GM12878 (cell line): ENCODE results near the gene C1orf174.

Experiments used
- CBFB ChIP-seq: IDR thresholded peaks from 2 replicates; pipeline ENCODE4 v1.6.1; 2016; ENCODE audit warnings: antibody characterized with exemption, low read depth
- CHD1 ChIP-seq: IDR thresholded peaks from 2 replicates; pipeline ENCODE4 v1.6.1; 2012; ENCODE audit warnings: low read depth, low read length, improper control_type of control experiment
- CHD4 ChIP-seq: fragments of 200-600 bp; sonication (generic); IDR thresholded peaks from 2 replicates; pipeline ENCODE4 v1.6.1; 2016; ENCODE audit warnings: mild to moderate bottlenecking
- GABPA ChIP-seq: IDR thresholded peaks from 2 replicates; pipeline ENCODE4 v1.6.1; 2014; ENCODE audit warnings: antibody characterized with exemption, low read depth, mild to moderate bottlenecking, inconsistent platforms
- MTA2 ChIP-seq: fragments of 450-650 bp; IDR thresholded peaks from 2 replicates; pipeline ENCODE4 v1.6.1; 2016; ENCODE audit warnings: low read depth, mild to moderate bottlenecking, moderate library complexity
- NRF1 ChIP-seq: conservative IDR thresholded peaks from 2 replicates; pipeline ENCODE4 v1.6.1; 2011; ENCODE audit warnings: mild to moderate bottlenecking, low read depth, low read length, improper control_type of control experiment
- SPI1 ChIP-seq: IDR thresholded peaks from 2 replicates; pipeline ENCODE4 v1.6.1; 2011; ENCODE audit warnings: low read depth, mild to moderate bottlenecking, low read length, moderate library complexity, borderline replicate concordance; ENCODE audit not compliant: insufficient read depth
- SREBF2 ChIP-seq: IDR thresholded peaks from 2 replicates; pipeline ENCODE4 v1.6.1; 2012; ENCODE audit warnings: mild to moderate bottlenecking, low read length
- ZNF274 ChIP-seq: IDR thresholded peaks from one replicate; pipeline ENCODE4 v1.8.0; 2011; ENCODE audit not compliant: insufficient read length, insufficient read depth
- TF ChIP-seq, protein P1 (sequence below), 3 experiments: IDR thresholded peaks in 2 of 3; conservative IDR thresholded peaks in 1 of 3; 2 replicates each; pipeline ENCODE4 v1.5.1; 2011; ENCODE audit warnings: low read depth in 3 of 3, low read length in 3 of 3, mild to moderate bottlenecking in 3 of 3, control low read depth in 2 of 3, moderate library complexity in 2 of 3, inconsistent platforms in 1 of 3, mixed read lengths in 1 of 3; ENCODE audit not compliant: control insufficient read depth in 2 of 3, insufficient read depth in 1 of 3; ENCODE audit errors: extremely low read depth in 1 of 3
- TF ChIP-seq, protein P2 (sequence below): IDR thresholded peaks from 2 replicates; pipeline ENCODE4 v1.6.1; 2011; ENCODE audit warnings: low read depth, low read length, improper control_type of control experiment, borderline replicate concordance
- TF ChIP-seq, protein P3 (sequence below): IDR thresholded peaks from 2 replicates; pipeline ENCODE4 v1.6.1; 2011; ENCODE audit warnings: mild to moderate bottlenecking, low read depth, low read length, moderate library complexity; ENCODE audit not compliant: insufficient replicate concordance
- TF ChIP-seq, protein P4 (sequence below): IDR thresholded peaks from 2 replicates; pipeline ENCODE4 v1.6.1; 2012; ENCODE audit warnings: low read depth, low read length, improper control_type of control experiment

DNA sequence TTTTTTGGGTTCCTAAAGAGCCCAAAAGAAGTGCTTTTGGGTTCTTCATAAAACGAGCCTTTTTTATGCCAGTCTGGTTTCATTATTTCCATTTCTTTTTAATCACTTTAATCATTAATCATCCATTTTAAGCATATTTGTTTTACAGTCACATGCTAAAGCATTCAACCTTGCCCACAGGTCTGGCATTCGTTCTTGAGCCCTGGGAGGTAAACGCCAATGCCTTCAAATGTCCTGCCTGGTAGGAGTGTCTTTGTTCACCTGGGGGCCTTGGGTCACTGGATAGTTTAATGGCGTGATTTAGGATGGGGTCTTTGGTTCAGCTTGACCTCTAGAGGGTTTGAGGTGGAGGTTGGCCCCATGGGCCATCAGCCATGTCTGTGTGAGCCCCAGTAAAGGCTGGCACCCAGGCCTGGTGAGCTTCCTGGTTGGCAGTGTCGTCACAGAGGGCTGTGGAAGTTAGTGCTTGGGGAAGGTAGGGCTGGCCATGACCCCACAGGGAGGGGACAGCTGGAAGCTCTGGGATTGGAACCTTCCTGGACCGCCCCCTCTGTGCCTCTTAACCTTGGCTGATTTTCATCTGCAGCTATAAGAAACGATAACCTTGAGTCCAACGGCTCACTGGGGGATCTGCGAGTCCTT is 20.2 kb downstream of the C1orf174 start:
- TF ChIP-seq, protein P1, sequence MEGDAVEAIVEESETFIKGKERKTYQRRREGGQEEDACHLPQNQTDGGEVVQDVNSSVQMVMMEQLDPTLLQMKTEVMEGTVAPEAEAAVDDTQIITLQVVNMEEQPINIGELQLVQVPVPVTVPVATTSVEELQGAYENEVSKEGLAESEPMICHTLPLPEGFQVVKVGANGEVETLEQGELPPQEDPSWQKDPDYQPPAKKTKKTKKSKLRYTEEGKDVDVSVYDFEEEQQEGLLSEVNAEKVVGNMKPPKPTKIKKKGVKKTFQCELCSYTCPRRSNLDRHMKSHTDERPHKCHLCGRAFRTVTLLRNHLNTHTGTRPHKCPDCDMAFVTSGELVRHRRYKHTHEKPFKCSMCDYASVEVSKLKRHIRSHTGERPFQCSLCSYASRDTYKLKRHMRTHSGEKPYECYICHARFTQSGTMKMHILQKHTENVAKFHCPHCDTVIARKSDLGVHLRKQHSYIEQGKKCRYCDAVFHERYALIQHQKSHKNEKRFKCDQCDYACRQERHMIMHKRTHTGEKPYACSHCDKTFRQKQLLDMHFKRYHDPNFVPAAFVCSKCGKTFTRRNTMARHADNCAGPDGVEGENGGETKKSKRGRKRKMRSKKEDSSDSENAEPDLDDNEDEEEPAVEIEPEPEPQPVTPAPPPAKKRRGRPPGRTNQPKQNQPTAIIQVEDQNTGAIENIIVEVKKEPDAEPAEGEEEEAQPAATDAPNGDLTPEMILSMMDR (IDR thresholded peaks at IDR 0.05 in 2 of 3, conservative IDR thresholded peaks at IDR 0.05 in 1 of 3; ENCODE audit: control insufficient read depth in 2 of 3, extremely low read depth in 1 of 3, insufficient read depth in 1 of 3, low read depth in 3 of 3, low read length in 3 of 3): no peak
- TF ChIP-seq ZNF274: no peak
- no peak for TF ChIP-seq MTA2
- no peak for TF ChIP-seq CHD4
- TF ChIP-seq CBFB: no peak
- TF ChIP-seq NRF1: no peak
- TF ChIP-seq, protein P2, sequence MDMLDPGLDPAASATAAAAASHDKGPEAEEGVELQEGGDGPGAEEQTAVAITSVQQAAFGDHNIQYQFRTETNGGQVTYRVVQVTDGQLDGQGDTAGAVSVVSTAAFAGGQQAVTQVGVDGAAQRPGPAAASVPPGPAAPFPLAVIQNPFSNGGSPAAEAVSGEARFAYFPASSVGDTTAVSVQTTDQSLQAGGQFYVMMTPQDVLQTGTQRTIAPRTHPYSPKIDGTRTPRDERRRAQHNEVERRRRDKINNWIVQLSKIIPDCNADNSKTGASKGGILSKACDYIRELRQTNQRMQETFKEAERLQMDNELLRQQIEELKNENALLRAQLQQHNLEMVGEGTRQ: no peak
- TF ChIP-seq, protein P3, sequence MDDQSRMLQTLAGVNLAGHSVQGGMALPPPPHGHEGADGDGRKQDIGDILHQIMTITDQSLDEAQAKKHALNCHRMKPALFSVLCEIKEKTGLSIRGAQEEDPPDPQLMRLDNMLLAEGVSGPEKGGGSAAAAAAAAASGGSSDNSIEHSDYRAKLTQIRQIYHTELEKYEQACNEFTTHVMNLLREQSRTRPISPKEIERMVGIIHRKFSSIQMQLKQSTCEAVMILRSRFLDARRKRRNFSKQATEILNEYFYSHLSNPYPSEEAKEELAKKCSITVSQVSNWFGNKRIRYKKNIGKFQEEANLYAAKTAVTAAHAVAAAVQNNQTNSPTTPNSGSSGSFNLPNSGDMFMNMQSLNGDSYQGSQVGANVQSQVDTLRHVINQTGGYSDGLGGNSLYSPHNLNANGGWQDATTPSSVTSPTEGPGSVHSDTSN: no peak
- TF ChIP-seq SREBF2: no peak
- no peak for TF ChIP-seq GABPA
- no peak for TF ChIP-seq CHD1
- TF ChIP-seq, protein P4, sequence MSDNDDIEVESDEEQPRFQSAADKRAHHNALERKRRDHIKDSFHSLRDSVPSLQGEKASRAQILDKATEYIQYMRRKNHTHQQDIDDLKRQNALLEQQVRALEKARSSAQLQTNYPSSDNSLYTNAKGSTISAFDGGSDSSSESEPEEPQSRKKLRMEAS: no peak
- TF ChIP-seq SPI1: no peak
